GM21367 (cell line): ENCODE measurements around the gene CDT1.

ENCODE experiments used
- ATAC-seq: cut with Tn5 transposase; IDR thresholded peaks from one replicate; pipeline ENCODE4 v1.9.1; 2021; ENCODE audit not compliant: unreplicated experiment

CDT1 gene

DNA sequence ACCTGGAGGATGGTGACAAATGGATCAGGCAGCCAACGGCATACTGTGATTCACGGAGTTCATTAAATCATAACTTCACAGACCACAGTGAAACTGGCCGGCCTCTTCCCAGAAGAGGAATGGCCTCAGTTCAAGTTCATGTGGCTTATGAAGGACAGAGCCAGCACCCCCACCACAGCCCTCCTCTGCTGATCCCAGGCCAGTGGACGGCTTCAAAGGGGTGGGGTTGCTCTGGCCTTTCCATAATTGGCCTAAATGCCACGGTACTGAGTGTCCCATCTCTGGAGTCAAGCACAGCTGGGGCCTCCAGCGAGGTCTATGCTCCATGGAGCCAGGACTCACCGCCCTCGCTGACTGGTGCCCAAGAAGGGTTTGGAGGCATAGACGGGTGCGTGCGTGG lies 31.8 kb downstream of the CDT1 start:
- no peak for ATAC-seq

DNA sequence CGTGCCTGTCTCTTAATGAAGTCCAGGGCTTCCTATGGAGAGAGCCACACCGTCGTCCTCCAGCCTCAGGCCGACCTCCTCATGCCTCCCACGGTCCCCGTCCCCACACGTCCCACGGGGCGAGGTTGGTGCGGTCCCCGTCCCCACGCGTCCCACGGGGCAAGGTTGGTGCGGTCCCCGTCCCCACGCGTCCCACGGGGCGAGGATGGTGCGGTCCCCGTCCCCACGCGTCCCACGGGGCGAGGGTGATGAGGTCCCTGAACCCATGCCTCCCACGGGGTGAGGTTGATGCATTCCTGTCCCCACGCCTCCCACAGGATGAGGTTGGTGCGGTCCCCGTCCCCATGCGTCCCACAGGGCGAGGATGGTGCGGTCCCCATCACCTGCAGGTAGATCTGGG lies 32.2 kb downstream of the CDT1 start:
- ATAC-seq: no peak

DNA sequence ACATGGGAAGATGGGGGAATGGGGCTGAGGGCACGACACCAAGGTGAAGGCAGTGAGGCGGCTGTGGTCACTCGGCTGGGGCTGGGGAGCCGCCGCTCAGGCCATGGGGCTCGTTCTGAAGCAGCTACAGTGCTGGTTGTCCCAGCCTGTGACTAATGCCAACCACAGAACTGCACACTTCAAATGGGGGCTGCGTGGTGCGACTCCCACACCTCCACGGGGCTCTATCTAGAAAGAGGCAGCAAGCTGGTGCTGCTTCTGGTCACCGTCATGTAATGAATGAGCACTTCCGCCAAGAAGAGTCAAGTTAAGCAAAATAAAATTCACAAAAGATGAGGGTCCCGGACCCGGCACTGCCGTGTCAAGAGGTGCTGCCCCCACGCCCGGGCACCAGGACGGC lies 33.2 kb downstream of the CDT1 start:
- ATAC-seq: no peak

DNA sequence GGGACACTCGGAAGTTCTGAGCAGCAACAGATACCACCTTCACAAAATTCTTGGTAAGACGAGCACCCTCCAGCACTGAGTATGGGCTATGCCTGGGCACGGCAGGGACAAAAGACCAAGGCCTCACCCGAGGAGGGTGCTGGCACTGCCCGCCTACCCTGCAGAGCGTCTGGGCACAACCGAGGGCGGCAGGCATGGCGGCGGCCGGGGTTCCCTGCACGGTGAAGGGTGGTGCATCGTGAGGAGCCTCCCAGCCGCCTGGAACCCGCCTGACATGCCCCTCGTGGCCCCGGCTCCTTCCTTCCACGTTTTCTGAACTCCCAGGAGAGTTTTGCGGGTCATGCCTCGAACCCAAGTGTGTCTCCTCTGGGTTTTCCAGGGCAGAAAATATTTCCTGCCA lies 34.2 kb downstream of the CDT1 start:
- no peak for ATAC-seq

DNA sequence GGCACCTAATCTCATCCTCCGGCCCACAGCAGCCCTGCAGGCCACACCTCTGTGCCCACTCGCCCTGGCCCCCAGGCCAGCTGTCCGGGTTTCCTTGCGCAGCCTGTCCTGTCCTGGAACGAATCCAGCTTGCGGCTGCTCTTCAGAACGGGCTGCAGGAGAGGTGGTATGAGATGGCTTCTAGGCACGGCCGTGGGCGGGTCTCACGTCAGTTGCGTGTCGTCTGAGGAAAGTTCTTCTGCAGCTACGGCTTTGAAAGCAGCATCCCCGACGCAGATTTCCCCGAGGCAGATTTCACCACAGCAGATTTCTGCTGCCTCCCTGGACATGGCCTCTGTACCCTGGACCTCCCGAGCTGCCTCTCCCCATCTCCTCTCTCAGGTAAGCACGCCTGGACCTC lies 35.0 kb downstream of the CDT1 start:
- no peak for ATAC-seq

DNA sequence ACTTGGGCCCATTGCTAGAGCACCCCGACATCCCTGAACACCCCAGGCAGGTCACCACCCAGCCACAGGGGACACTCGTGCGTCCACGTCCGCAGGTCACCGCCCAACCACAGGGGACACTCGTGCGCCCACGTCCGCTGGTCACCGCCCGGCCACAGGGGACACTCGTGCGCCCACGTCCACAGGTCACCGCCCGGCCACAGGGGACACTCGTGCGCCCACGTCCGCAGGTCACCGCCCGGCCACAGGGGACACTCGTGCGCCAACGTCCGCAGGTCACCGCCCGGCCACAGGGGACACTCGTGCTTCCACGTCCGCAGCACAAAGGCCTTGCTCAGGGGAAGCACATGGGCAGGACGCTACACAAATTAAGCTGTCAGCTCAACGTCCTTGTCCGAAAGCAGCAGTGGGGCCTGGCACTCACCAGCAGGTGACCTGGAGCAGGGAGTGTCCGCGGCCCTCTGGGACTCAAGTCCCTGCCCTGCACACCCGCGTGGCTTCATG lies 35.5 kb downstream of the CDT1 start:
- ATAC-seq: no peak

DNA sequence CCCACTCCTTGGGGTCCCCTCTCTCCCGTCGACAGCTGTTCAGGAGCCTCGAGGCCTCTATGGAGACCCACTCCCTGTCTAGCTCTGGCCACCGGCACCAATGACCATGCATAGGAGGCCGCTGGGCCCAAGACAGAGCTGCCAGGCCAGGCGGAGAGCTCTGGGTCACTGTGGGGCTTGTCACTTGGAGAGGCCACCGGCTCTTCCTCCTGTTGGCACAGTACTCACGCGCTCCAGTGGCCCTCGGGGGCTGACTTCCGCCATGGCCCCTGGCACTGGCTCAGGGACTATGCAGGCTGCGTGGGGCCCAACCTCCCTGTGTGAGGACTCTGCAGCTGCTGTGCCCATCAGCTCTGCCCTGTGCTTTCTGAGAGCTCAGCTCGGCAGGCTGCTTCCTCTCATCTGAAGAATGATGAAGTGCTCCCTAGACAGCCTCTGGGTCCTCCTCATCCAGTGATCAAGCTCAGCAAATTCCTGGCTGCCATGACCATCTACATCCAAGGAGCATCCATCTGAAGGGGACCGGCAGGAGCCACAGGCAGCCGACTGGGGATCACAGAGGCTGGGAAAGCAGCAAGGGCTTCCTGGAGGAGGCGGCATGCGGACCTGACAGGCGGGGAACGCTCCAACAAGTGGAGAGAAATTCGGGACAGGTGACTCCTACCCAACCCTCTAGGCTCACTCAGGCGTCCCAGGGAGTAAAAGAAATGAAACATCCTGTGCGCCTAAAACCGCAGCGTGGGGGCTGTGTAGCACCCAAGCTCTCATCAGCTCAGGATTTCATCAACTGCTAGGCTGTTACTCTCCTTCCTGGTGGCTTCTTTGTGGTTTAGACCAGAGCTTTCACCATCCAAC lies 36.4 kb downstream of the CDT1 start:
- ATAC-seq: no peak

DNA sequence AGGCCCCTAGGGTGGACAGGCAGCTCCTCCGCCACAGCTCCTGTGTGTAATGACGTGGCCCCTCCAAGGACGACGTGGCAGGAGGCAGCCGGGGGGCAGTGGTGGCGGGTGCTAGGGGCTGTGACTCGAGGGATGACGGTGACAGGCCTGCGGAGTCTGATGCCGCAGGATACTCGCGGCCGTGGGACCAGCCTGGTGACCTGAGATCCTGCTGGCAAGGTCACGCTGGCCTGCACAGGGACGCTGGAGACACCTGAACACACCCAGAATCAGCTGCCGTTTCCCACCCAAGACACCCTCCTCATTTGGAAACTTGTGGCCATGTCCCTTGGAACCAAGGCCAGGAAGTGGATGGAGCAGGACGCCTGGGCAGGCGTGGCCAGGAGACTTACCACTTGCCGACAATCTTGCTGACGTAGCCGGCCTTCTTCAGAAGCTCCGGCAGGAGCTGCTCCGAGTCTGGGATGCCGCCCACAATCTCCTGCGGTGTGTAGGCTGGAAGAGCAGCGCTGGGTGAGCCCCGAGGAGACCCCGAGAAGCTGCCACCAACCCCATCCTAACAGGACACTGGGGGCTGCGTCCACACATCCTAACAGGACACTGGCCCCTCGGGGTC lies 37.1 kb downstream of the CDT1 start:
- ATAC-seq: no peak

DNA sequence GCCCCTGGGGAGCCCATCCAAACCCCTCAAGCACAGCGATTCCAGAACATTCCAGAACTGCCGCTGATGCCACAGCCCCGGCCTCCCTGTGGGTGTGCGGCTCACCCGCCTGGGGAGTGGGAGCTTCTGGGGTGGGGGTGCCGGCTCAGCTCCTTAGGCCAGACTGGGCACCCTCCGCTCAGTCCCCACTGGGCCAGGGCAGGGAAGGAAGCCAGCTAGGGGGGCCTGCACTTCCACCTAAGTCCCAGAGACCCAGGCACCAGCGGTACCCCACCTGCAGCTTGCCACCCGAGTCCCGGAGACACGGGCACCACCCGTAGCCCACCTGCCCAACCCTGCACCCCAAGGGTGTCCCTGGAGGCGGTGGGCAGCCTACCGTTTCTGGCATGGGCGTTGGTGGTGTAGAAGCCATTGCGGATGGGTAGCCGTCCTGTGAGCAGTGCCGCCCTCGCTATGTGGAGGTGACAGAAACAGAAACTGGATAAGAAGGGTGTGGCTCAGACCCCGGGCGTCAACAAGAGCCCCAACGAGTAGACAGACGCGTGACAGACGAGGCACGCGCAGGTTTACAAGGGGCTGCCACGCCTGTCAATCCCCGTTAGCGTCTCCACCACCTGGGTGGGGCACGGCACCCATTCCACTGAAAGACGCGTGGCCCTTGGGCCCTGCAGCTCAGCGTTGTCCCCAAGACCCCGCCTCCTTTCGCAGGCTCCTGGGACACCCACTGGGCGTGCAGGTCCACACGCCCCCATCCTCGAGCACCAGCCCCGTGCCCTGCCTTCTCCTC lies 38.1 kb downstream of the CDT1 start:
- no peak for ATAC-seq

DNA sequence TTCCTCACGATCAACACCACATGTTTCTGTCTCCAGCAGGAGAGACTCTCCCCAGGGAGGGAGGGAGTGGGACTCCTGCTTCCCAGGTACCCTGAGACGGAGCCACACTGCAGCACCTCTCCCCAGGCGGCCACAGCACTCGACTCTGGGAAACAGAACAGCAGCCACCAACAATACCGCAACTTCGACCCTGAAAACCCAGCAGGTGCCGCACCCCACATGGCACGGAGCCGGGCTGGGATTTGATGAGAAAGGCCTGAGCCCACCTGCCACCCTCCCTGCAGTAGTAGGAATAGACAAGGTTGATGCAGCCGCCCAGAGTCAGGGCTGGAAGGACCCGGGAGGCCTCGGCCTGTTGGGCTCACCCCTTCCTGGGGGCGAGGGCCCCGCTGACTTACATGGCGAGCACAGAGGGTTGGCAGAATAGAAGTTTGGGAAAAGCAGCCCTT lies 38.7 kb downstream of the CDT1 start:
- no peak for ATAC-seq

DNA sequence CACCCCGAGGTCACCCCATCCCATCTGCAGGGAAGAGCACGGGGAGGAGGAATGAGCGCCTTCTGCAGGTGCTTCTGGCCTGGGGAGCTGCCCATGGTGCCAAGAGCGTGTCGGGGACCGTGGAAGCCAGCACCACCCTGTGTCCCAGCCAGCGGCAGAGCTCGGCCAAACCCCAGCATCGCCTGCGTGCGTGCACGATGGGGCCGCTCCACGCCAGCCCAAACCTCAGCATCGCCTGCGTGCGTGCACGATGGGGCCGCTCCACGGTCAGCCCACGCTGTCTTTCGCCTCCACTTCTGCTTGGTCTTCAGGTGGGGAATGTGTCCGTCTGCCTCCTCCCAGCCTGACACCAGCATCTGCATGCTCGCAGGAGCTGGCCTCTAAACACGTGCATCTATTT lies 39.2 kb downstream of the CDT1 start:
- no peak for ATAC-seq

DNA sequence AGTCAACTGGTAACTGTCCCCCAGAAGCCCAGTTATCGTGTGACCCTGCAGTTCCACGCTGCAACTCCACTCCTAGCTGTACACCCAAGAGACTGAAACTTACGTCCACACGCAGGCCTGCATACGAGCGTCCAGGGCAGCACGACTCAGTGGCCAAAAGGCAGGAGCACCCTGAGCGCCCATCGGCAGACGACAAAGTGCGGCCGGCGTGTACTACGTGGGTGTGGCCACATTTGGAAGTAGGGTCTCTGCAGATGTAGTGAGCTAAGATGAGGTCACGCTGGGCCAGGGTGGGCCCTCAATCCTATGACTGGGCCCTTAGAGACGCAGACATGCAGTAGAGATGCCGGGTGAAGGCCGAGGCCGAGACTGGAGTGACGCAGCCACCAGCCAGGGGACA lies 39.7 kb downstream of the CDT1 start:
- no peak for ATAC-seq

DNA sequence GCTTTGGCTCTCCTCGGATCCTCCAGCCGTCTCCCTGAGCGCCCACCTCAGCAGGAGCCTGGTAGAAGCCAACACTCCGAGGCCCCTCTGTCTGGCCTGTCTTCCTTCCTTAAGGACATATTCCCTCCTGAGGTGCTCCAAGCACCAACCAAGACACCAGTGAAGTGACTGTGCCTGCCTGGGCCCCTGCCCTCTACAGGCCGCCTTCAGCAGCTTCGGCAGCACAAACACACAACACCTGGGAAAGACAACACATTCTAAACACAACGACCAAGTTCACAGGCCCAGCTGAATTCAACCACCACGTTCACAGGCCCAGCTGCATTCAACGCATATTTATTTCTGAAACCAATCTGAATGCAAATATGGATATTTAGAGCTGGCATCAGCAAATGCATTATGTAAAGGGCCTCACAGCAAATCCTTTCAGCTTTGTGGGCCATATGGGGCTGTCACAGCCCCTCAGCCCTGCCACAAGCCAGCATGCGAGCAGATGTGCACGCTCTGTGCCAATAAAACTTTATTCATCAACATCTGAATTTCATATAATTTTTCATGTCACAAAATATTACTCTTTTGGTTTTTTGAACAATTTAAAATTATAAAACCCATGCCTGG lies 40.9 kb downstream of the CDT1 start:
- ATAC-seq: no peak

DNA sequence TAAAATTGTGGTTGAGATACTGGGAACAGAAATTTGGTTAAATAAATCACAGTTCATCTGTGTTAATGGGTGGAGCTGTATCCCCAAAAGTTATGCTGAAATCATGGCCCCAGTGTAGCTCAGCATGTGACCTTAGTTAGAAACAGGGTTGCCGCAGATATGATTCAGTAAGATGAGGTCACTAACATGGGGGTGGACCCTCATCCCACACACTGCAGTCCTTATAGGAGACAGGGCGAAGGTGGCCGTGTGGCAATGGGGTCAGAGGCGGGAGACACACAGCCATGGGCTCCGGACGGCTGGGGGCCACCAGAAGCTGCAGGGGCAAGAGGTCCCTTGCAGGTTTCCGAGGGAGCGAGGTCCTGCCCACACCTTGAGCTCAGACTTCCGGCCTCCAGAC lies 42.5 kb downstream of the CDT1 start:
- ATAC-seq: no peak

DNA sequence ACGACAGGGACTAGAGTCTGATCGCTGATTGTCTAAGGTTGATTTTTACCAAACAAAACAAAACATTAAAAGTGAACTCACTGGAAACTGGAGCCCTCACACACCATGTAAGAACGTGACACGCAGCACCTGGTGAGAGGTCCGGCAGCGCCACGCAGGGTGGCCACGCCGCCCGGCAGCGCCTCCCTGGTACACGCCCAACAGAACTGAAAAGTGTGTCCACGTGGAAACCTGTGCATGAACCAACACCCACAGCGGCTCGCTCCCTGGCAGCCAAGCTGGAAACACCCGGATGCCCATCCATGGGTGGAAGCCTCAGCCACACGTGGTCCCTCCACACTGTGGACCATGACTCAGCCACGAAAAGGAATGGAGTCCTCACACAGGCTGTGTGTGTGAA lies 44.1 kb downstream of the CDT1 start:
- ATAC-seq: no peak

DNA sequence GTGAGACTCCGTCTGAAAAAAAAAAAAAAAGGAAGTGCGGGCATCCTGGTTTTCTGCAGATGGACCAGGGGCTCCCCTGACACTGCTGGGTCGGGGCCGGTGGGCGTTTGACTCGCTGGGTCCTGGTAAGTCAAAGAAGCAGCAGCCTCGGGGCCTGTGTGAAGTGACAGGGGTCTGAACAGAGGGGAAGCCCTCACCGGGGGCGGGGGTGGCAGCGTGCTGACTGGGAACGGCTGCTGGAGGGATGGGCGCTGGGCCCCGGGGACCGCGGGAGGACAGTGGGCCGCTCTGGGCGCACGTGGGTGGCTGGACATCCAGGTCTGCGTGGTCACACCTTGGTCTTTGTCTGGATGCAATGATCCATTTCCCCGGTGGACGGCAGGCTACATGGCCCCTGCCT lies 45.0 kb downstream of the CDT1 start:
- ATAC-seq: no peak

DNA sequence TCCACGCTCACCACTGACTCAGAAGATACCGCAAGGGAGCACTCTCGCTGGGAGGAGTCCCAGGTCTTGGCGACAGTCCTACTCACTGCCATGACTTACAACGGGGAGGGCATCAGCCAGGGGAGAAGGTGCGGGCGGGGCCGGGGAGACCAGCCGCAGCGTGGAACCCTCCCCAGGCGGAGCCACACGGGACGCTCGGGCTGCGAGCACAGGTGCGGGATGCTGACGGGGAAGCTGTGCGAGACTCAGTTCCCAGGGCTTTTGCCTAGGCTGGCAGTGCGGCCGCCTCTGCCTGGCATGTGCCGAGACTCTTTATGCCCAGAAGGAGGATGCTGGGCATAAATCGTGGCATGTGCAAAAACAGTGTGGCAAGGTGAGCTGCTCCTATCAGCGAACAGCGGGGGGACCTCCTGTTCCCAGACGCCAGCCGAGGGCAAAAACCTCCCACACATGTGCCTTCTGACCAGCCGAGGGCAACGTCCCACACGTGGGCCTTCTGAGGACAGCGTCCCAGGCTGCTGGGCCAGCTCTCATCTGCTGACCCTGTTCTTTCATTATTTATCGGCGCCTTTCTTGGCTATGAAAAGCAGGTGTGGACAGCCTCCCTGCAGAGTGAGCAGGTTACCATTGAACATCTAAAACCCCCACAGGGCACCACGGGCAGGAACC lies 47.1 kb downstream of the CDT1 start:
- no peak for ATAC-seq

DNA sequence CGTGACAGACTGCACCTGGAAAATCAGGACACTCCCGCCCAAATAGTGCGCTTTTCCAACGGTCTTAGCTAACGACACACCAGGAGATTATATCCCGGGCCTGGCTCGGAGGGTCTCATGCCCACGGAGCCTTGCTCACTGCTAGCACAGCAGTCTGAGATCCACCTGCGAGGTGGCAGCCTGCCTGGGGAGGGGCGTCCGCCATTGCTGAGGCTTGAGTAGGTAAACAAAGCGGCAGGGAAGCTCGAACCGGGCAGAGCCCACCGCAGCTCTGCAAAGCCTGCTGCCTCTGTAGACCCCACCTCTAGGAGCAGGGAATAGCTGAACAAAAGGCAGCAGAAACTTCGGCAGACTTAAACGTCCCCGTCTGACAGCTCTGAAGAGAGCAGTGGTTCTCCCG lies 48.0 kb downstream of the CDT1 start:
- no peak for ATAC-seq

DNA sequence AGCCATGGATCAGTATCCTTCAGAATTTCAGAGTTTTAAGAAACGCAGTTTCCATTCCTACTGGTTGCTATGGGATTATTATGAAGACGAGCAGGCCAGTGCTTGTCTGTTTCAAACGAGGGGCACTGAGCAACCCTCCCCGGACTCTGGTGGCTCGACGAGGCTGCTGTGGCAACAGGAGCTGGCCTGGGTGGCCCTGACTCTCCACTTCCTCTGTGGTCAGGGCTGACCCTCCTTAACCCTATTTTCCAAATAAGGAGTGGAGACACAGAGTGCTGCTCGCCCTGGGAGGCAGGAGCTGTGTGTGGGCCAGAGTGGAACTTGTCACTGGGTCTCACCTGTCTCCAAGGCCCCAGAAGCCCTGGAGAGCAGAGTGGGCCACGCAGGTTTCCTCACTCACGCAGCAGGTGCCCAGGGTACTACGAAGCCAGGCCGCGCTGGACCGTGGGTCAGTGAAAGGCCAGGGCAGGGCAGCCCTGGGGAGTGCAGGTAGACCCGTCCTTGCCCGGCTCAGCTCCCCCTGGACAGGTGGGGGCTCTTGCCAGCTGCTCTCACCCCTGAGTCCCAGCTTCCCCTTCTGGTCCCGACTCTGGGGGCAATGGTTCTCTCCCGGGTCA lies 49.8 kb downstream of the CDT1 start:
- ATAC-seq: no peak
